NCI-H128 (cell line): ENCODE measurements around the gene GABRG3.

ENCODE experiments used
- DNase-seq: peaks from one replicate; lab custom pipeline; 2025; ENCODE audit not compliant: unreplicated experiment; lab: John Stamatoyannopoulos, UW

GABRG3 gene

GRCh38 chr15:27095886-27096624 lies 125.1 kb downstream of the GABRG3 start:
- DNase-seq, result no peak

GRCh38 chr15:27097506-27097905 lies 126.5 kb downstream of the GABRG3 start:
- no peak for DNase-seq

- no peak for DNase-seq
Measured at GRCh38 chr15:27101982-27102381, 131.0 kb downstream of the GABRG3 start.

- no peak for DNase-seq
Measured at GRCh38 chr15:27111323-27111722, 140.3 kb downstream of the GABRG3 start.

- DNase-seq, result no peak
Measured at GRCh38 chr15:27114473-27114872, 143.5 kb downstream of the GABRG3 start.

- DNase-seq, result no peak
Measured at GRCh38 chr15:27119695-27120266, 148.8 kb downstream of the GABRG3 start.

GRCh38 chr15:27121672-27122071 lies 150.7 kb downstream of the GABRG3 start:
- DNase-seq, result no peak

GRCh38 chr15:27123291-27123690 lies 152.3 kb downstream of the GABRG3 start:
- DNase-seq, result no peak

GRCh38 chr15:27123808-27124207 lies 152.8 kb downstream of the GABRG3 start:
- no peak for DNase-seq

- no peak for DNase-seq
Measured at GRCh38 chr15:27124287-27124871, 153.4 kb downstream of the GABRG3 start.

- DNase-seq, result no peak
Measured at GRCh38 chr15:27125185-27125584, 154.2 kb downstream of the GABRG3 start.

GRCh38 chr15:27126449-27126848 lies 155.5 kb downstream of the GABRG3 start:
- DNase-seq, result no peak

GRCh38 chr15:27127815-27128570 lies 157.0 kb downstream of the GABRG3 start:
- DNase-seq, result no peak

- DNase-seq, result no peak
Measured at GRCh38 chr15:27133249-27133648, 162.3 kb downstream of the GABRG3 start.

- DNase-seq, result no peak
Measured at GRCh38 chr15:27134481-27134880, 163.5 kb downstream of the GABRG3 start.

- DNase-seq, result no peak
Measured at GRCh38 chr15:27135151-27135550, 164.2 kb downstream of the GABRG3 start.

GRCh38 chr15:27137127-27137526 lies 166.1 kb downstream of the GABRG3 start:
- DNase-seq, result no peak

GRCh38 chr15:27165590-27165989 lies 194.6 kb downstream of the GABRG3 start:
- no peak for DNase-seq

- DNase-seq, result no peak
Measured at GRCh38 chr15:27166917-27167316, 195.9 kb downstream of the GABRG3 start.

GRCh38 chr15:27167738-27168137 lies 196.8 kb downstream of the GABRG3 start:
- DNase-seq, result no peak

- no peak for DNase-seq
Measured at GRCh38 chr15:27170851-27171250, 199.9 kb downstream of the GABRG3 start.

- DNase-seq, result no peak
Measured at GRCh38 chr15:27172821-27173220, 201.8 kb downstream of the GABRG3 start.
